ENCODE data around the gene MOB2.

The MOB2 gene

GRCh38 chr11:1454576-1454975 is 32.0 kb downstream of the MOB2 start:
- no peak for DNase-seq

- DNase-seq, result no peak
Observed at GRCh38 chr11:1453611-1454034, 33.0 kb downstream of the MOB2 start.

GRCh38 chr11:1452744-1453143 is 33.8 kb downstream of the MOB2 start:
- DNase-seq, result no peak

- DNase-seq, result no peak
Observed at GRCh38 chr11:1451781-1452470, 34.7 kb downstream of the MOB2 start.

GRCh38 chr11:1450949-1451710 is 35.4 kb downstream of the MOB2 start:
- DNase-seq, result no peak

GRCh38 chr11:1450344-1450875 is 36.2 kb downstream of the MOB2 start:
- no peak for DNase-seq

GRCh38 chr11:1449490-1450243 is 36.9 kb downstream of the MOB2 start:
- no peak for DNase-seq

- no peak for DNase-seq
Observed at GRCh38 chr11:1448882-1449281, 37.7 kb downstream of the MOB2 start.

- no peak for DNase-seq
Observed at GRCh38 chr11:1447845-1448825, 38.4 kb downstream of the MOB2 start.

GRCh38 chr11:1446623-1447022 is 40.0 kb downstream of the MOB2 start:
- no peak for DNase-seq

- DNase-seq, result no peak
Observed at GRCh38 chr11:1445741-1446445, 40.7 kb downstream of the MOB2 start.

GRCh38 chr11:1444823-1445422 is 41.7 kb downstream of the MOB2 start:
- no peak for DNase-seq

- DNase-seq, result no peak
Observed at GRCh38 chr11:1444321-1444720, 42.3 kb downstream of the MOB2 start.

- DNase-seq, result no peak
Observed at GRCh38 chr11:1443737-1444136, 42.8 kb downstream of the MOB2 start.

- DNase-seq, result no peak
Observed at GRCh38 chr11:1442807-1443366, 43.7 kb downstream of the MOB2 start.

GRCh38 chr11:1442163-1442562 is 44.4 kb downstream of the MOB2 start:
- DNase-seq, result no peak

- no peak for DNase-seq
Observed at GRCh38 chr11:1440496-1440895, 46.1 kb downstream of the MOB2 start.

GRCh38 chr11:1440066-1440465 is 46.5 kb downstream of the MOB2 start:
- DNase-seq, result no peak

GRCh38 chr11:1439341-1439740 is 47.2 kb downstream of the MOB2 start:
- DNase-seq, result no peak

- DNase-seq, result no peak
Observed at GRCh38 chr11:1438967-1439330, 47.6 kb downstream of the MOB2 start.
